Activated CD4-positive, alpha-beta T cell treated with anti-CD3 and anti-CD28 coated beads, Interleukin-2, amount 50 U/mL, for 16 hours (primary cell): ENCODE data around the gene C16orf87.

Source experiments
- DNase-seq: peaks from one replicate; pipeline ENCODE4 v3.0.0-alpha.2; 2020

The C16orf87 gene

GRCh38 chr16:46843898-46844642 lies 13.1 kb upstream of the C16orf87 start:
- no peak for DNase-seq

GRCh38 chr16:46842192-46842895 lies 11.4 kb upstream of the C16orf87 start:
- no peak for DNase-seq

- no peak for DNase-seq
Observed at GRCh38 chr16:46839986-46840443, 9.0 kb upstream of the C16orf87 start.

- DNase-seq = no peak
Observed at GRCh38 chr16:46836534-46837530, 5.9 kb upstream of the C16orf87 start.

- no peak for DNase-seq
Observed at GRCh38 chr16:46833460-46833800, 2.5 kb upstream of the C16orf87 start.

- no peak for DNase-seq
Observed at GRCh38 chr16:46832757-46833459, 1.9 kb upstream of the C16orf87 start.

GRCh38 chr16:46830417-46830901 lies 521 bp downstream of the C16orf87 start:
- DNase-seq = peak; percentile 13

GRCh38 chr16:46828943-46829342 lies 2.0 kb downstream of the C16orf87 start:
- peak; percentile 17 for DNase-seq

GRCh38 chr16:46828292-46828691 lies 2.7 kb downstream of the C16orf87 start:
- peak; percentile 58 for DNase-seq

- DNase-seq = peak; percentile 68
Observed at GRCh38 chr16:46826631-46827030, 4.3 kb downstream of the C16orf87 start.

GRCh38 chr16:46822270-46822669 lies 8.7 kb downstream of the C16orf87 start:
- DNase-seq = peak; percentile 88

- DNase-seq = no peak
Observed at GRCh38 chr16:46817961-46818360, 13.0 kb downstream of the C16orf87 start.

- no peak for DNase-seq
Observed at GRCh38 chr16:46814790-46815189, 16.2 kb downstream of the C16orf87 start.

- DNase-seq = no peak
Observed at GRCh38 chr16:46813611-46814010, 17.4 kb downstream of the C16orf87 start.

- peak; percentile 56 for DNase-seq
Observed at GRCh38 chr16:46812781-46813540, 18.0 kb downstream of the C16orf87 start.

- DNase-seq = no peak
Observed at GRCh38 chr16:46811682-46812081, 19.3 kb downstream of the C16orf87 start.

- no peak for DNase-seq
Observed at GRCh38 chr16:46808997-46809396, 22.0 kb downstream of the C16orf87 start.

- DNase-seq = no peak
Observed at GRCh38 chr16:46807336-46807735, 23.6 kb downstream of the C16orf87 start.

- DNase-seq = no peak
Observed at GRCh38 chr16:46803373-46803772, 27.6 kb downstream of the C16orf87 start.

- DNase-seq = no peak
Observed at GRCh38 chr16:46801428-46802049, 29.4 kb downstream of the C16orf87 start.

GRCh38 chr16:46800494-46800893 lies 30.5 kb downstream of the C16orf87 start:
- DNase-seq = no peak
